Measurements from ENCODE around the gene ACBD3. TPM values are rescaled to one million over a fixed set of nuclear protein-coding genes. Genes with fewer than 3 reads are reported as not detected.

Gene ACBD3
- total and polyA plus RNA-seq, 10 of the 15 experiments (the other 5 are each of a cell fraction or from before 2014, with no cell fraction given): 7.5 to 27.9 (median 20.3) TPM

DNA sequence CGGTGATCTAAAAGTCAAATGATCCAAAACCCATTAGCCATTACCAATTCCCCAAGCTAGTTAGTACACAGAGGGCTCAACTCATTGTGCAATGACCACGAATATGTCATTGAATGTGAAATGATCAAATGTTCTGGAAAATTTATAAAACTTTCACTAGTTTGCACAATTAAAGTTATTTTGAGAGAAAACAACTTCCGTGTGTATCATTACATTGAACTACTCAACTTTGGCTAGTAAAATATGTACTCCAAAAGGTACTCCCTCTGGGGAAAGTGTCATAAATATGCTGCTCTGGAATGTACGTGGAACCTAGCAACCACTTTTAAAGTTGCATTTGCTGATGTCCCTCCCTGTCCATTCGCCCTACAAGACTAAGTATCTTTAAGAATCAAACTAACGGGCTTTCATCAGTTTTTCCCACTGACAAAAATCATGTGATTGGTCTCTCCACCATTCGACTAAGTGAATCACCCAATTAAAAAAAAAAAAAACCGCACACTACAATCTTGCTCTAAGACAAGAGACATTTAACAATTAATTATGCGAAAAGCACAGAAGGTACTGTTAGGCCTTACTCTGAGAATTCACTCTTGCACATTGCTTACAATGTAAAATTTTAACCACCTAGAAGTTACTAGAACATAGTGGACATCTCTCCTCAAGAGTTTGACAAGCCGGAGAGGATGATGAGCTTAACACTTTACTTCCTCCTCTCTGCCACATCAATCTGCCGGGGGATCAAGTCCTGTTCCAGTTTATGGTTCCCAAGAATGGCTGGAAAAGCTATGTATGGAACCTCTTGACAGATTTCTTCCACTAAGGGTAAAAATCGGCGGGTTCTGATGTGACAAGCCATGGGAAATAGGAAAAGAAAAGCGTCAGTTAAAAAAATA lies 1.2 kb downstream of the ACBD3 start (continued):
- TF ChIP-seq NFXL1 (IDR thresholded peaks at IDR 0.05; ENCODE audit: borderline replicate concordance): no peak

DNA sequence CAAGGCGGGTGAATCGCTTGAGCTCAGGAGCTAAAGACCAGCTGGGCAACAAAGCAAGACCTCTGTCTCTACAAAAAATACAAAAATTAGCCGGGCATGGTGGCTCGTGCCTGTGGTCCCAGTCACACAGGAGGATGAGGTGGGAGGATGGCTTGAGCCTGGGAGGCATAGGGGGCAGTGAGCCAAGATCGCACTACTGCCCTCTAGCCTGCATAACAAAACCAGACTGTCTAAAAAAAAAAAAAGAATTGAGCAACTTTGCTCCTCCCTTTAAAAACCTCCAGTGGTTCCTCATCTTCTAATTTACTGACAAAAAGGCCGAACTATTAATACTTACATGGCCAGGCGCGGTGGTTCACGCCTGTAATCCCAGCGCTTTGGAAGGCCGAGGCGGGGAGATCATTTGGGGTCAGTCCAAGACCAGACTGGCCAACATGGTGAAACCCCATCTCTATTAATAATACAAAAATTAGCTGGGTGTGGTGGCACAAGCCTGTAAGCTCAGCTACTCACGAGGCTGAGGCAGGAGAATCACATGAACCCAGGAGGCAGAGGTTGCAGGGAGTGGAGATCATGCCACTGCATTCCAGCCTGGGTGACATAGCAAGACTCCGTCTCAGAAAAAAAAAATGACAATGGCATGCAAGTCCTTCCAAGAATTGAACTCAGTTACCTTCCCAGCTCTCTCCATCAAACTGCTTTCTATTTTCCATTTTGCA lies 4.4 kb downstream of the ACBD3 start:
- 27% methylated on average over 14 of the region's 14 CpGs for WGBS (ENCODE audit: insufficient coverage, insufficient replicate concordance, low lambda C conversion rate, missing lambda C conversion rate)
- no peaks in the 10 kb centered on the region; the same call in 2 of the 3 replicates for H3K9me3 ChIP-seq (replicated peaks; ENCODE audit: control insufficient read depth, insufficient read depth, low read length)
- no peak overlapping the region for H3K27ac ChIP-seq (ENCODE audit: control insufficient read depth, insufficient read depth)
- peak overlapping the region; percentile 59 for H3K4me2 ChIP-seq (ENCODE audit: control insufficient read depth, insufficient read depth)
- DNase-seq (ENCODE audit: low read depth, low spot score) (no peak), ATAC-seq (peak; percentile 66), FAIRE-seq (no peak)
- H3K27me3 ChIP-seq (replicated peaks in 1 of 2; ENCODE audit: control insufficient read depth in 2 of 2, insufficient read depth in 2 of 2, low read length in 1 of 2): no peaks in the 10 kb centered on the region
- H3K79me2 ChIP-seq (ENCODE audit: control insufficient read depth, insufficient read depth, low read length): peaks cover 83% of the 10 kb centered on the region
- BruUV-seq (replicated peaks): no TSS peak
- ChIA-PET POLR2A (interaction anchor here (0.6 to 2.4 kb wide), 7 partner anchors 49 to 361 kb away, joined by 3 to 14 read pairs (median 3); no protein-coding TSS in a partner anchor), CTCF (interaction anchor here (0.6 to 9.4 kb wide), 28 partner anchors 8 to 765 kb away, joined by 3 to 180 read pairs (median 5); no protein-coding TSS in a partner anchor), SMC1A (ENCODE audit: uncharacterized antibody, unreplicated experiment) (interaction anchor here (0.7 to 9.5 kb wide), 11 partner anchors 12 to 117 kb away, joined by 3 to 125 read pairs (median 4); no protein-coding TSS in a partner anchor), RAD21 (ENCODE audit: unreplicated experiment) (interaction anchor here (1.0 to 6.6 kb wide), 5 partner anchors 15 to 151 kb away, joined by 5 to 81 read pairs (median 5); no protein-coding TSS in a partner anchor)
- no peaks in the 10 kb centered on the region for H4K20me1 ChIP-seq (ENCODE audit: control insufficient read depth, insufficient read depth)
- no peak overlapping the region for H3K9ac ChIP-seq (ENCODE audit: control insufficient read depth, insufficient read depth, low read length)
- no peak overlapping the region for H2AFZ ChIP-seq (ENCODE audit: control insufficient read depth, low read depth, low read length)
- peak overlapping the region; percentile 53; the same call in 1 of the 2 replicates for H3K4me3 ChIP-seq
- intact Hi-C loops (cut with micrococcal nuclease; ENCODE audit: unreplicated experiment) (loop anchor here (10.0 kb wide), 1 partner anchor 707 kb away; no protein-coding TSS in a partner anchor), in situ Hi-C loops (cut with MboI) (no loop called here)
- H3K4me1 ChIP-seq (ENCODE audit: control insufficient read depth, insufficient read depth, low read length): peaks cover 7% of the 10 kb centered on the region; the same call in 1 of the 2 replicates
- peaks cover 0 to 14% of the 10 kb centered on the region in 2 experiments; a peak in 1 of 4 replicates for H3K36me3 ChIP-seq (ENCODE audit: control insufficient read depth in 2 of 2, insufficient read depth in 2 of 2, low read length in 1 of 2)
- TF ChIP-seq, protein P1, sequence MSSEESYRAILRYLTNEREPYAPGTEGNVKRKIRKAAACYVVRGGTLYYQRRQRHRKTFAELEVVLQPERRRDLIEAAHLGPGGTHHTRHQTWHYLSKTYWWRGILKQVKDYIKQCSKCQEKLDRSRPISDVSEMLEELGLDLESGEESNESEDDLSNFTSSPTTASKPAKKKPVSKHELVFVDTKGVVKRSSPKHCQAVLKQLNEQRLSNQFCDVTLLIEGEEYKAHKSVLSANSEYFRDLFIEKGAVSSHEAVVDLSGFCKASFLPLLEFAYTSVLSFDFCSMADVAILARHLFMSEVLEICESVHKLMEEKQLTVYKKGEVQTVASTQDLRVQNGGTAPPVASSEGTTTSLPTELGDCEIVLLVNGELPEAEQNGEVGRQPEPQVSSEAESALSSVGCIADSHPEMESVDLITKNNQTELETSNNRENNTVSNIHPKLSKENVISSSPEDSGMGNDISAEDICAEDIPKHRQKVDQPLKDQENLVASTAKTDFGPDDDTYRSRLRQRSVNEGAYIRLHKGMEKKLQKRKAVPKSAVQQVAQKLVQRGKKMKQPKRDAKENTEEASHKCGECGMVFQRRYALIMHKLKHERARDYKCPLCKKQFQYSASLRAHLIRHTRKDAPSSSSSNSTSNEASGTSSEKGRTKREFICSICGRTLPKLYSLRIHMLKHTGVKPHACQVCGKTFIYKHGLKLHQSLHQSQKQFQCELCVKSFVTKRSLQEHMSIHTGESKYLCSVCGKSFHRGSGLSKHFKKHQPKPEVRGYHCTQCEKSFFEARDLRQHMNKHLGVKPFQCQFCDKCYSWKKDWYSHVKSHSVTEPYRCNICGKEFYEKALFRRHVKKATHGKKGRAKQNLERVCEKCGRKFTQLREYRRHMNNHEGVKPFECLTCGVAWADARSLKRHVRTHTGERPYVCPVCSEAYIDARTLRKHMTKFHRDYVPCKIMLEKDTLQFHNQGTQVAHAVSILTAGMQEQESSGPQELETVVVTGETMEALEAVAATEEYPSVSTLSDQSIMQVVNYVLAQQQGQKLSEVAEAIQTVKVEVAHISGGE (CRISPR knock-in tag; IDR thresholded peaks at IDR 0.05): no peak
- TF ChIP-seq FOS (IDR thresholded peaks at IDR 0.05; ENCODE audit: borderline replicate concordance, extremely low read depth, insufficient read length) (no peak), NBN (IDR thresholded peaks at IDR 0.05) (peak; percentile 82), CTCF (IDR thresholded peaks at IDR 0.05 in 2 of 3, conservative IDR thresholded peaks at IDR 0.05 in 1 of 3; ENCODE audit: control insufficient read depth in 2 of 3, extremely low read depth in 1 of 3, insufficient read depth in 1 of 3, low read depth in 3 of 3, low read length in 3 of 3) (peak; percentile 33 to 55 (median 52)), SMC3 (IDR thresholded peaks at IDR 0.05; ENCODE audit: borderline replicate concordance, low read length) (peak; percentile 8; the same call in 1 of the 2 replicates)
- TF ChIP-seq, protein P2, sequence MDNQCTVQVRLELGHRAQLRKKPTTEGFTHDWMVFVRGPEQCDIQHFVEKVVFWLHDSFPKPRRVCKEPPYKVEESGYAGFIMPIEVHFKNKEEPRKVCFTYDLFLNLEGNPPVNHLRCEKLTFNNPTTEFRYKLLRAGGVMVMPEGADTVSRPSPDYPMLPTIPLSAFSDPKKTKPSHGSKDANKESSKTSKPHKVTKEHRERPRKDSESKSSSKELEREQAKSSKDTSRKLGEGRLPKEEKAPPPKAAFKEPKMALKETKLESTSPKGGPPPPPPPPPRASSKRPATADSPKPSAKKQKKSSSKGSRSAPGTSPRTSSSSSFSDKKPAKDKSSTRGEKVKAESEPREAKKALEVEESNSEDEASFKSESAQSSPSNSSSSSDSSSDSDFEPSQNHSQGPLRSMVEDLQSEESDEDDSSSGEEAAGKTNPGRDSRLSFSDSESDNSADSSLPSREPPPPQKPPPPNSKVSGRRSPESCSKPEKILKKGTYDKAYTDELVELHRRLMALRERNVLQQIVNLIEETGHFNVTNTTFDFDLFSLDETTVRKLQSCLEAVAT (IDR thresholded peaks at IDR 0.05): peak; percentile 64; the same call in 1 of the 2 replicates
- TF ChIP-seq, protein P3, sequence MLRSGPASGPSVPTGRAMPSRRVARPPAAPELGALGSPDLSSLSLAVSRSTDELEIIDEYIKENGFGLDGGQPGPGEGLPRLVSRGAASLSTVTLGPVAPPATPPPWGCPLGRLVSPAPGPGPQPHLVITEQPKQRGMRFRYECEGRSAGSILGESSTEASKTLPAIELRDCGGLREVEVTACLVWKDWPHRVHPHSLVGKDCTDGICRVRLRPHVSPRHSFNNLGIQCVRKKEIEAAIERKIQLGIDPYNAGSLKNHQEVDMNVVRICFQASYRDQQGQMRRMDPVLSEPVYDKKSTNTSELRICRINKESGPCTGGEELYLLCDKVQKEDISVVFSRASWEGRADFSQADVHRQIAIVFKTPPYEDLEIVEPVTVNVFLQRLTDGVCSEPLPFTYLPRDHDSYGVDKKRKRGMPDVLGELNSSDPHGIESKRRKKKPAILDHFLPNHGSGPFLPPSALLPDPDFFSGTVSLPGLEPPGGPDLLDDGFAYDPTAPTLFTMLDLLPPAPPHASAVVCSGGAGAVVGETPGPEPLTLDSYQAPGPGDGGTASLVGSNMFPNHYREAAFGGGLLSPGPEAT (IDR thresholded peaks at IDR 0.05; ENCODE audit: low read depth): 0 out of 2 replicates have a peak, but pooled peaks have one; percentile 30

Measured in GM12878 (cell line).